Jurkat, Clone E6-1 (cell line): Measurements from ENCODE around the gene ISY1. TPM values are rescaled to one million over a fixed set of nuclear protein-coding genes. Genes with fewer than 3 reads are reported as not detected.
"Not testable (repeated sequence)": the region's sequence is repeated elsewhere in the genome, so short reads cannot be mapped to it uniquely, and the experiment has no call there.

Source experiments
- DNase-seq: peaks from one replicate; pipeline ENCODE4 v3.0.0-alpha.2; 2011; ENCODE audit warnings: low read depth, low spot score
- H3K4me3 ChIP-seq: 2 replicates; pipeline ENCODE4 v1.5.1; 2011; ENCODE audit warnings: mild to moderate bottlenecking, low read length, control low read depth, moderate library complexity
- polyA plus RNA-seq: library from polyadenylated mRNA; unstranded; fragments of >200 nt; gene quantifications from one replicate; pipeline ENCODE4 v1.2.1, GENCODE V29; 2012; ENCODE audit warnings: missing spikeins; ENCODE audit not compliant: insufficient read length, insufficient read depth

Gene ISY1
- 83.5 TPM for polyA plus RNA-seq

GRCh38 chr3:129160891-129161859 is at the start of gene ISY1:
Gene ISY1, minus strand, starts transcription at chr3:129161063. Its CDS starts 88 bp downstream, at chr3:129160975.
- peak; percentile 96 for DNase-seq
- peak within 1 kb of the TSS; percentile 81 for H3K4me3 ChIP-seq

GRCh38 chr3:129207479-129207878 is 46.6 kb upstream of the ISY1 start:
- no peak overlapping the region for H3K4me3 ChIP-seq
- DNase-seq, result no peak

- no peak for DNase-seq
- H3K4me3 ChIP-seq, result no peak overlapping the region
Observed at GRCh38 chr3:129205109-129205832, 44.4 kb upstream of the ISY1 start.

GRCh38 chr3:129204473-129204872 is 43.6 kb upstream of the ISY1 start:
- DNase-seq, result no peak

GRCh38 chr3:129199366-129199765 is 38.5 kb upstream of the ISY1 start:
- no peak for DNase-seq
- no peak overlapping the region for H3K4me3 ChIP-seq

More at GRCh38 chr3:129204473-129204872, 43.6 kb upstream of the ISY1 start:
- no peak overlapping the region for H3K4me3 ChIP-seq

- DNase-seq, result no peak
- no peak overlapping the region for H3K4me3 ChIP-seq
Observed at GRCh38 chr3:129197321-129197720, 36.5 kb upstream of the ISY1 start.

- DNase-seq, result no peak
- H3K4me3 ChIP-seq, result no peak overlapping the region
Observed at GRCh38 chr3:129196601-129197000, 35.7 kb upstream of the ISY1 start.

- no peak for DNase-seq
- no peak overlapping the region for H3K4me3 ChIP-seq
Observed at GRCh38 chr3:129195731-129196256, 34.9 kb upstream of the ISY1 start.

- DNase-seq, H3K4me3 ChIP-seq: not testable (repeated sequence)
Observed at GRCh38 chr3:129189793-129190192, 28.9 kb upstream of the ISY1 start.

GRCh38 chr3:129187857-129188256 is 27.0 kb upstream of the ISY1 start:
- no peak for DNase-seq
- H3K4me3 ChIP-seq, result no peak overlapping the region

- no peak for DNase-seq
- no peak overlapping the region for H3K4me3 ChIP-seq
Observed at GRCh38 chr3:129185783-129186182, 24.9 kb upstream of the ISY1 start.

- DNase-seq, result not testable (repeated sequence)
- H3K4me3 ChIP-seq, result peak overlapping the region; percentile 69
Observed at GRCh38 chr3:129184784-129185542, 24.1 kb upstream of the ISY1 start.

GRCh38 chr3:129184396-129184657 is 23.5 kb upstream of the ISY1 start:
- DNase-seq, result no peak
- peak overlapping the region; percentile 69 for H3K4me3 ChIP-seq

GRCh38 chr3:129183569-129184395 is 22.9 kb upstream of the ISY1 start, which contains the start of gene CNBP:
Gene CNBP, minus strand, starts transcription at chr3:129183896. Its CDS starts 12,139 bp downstream, at chr3:129171757.
- peak; percentile 92 for DNase-seq
- H3K4me3 ChIP-seq, result peak within 1 kb of the TSS; percentile 69

GRCh38 chr3:129182390-129183185 is 21.7 kb upstream of the ISY1 start:
- H3K4me3 ChIP-seq, result peak overlapping the region; percentile 69
- DNase-seq, result no peak

GRCh38 chr3:129181819-129182218 is 21.0 kb upstream of the ISY1 start:
- no peak for DNase-seq
- peak overlapping the region; percentile 69 for H3K4me3 ChIP-seq

GRCh38 chr3:129180461-129180860 is 19.6 kb upstream of the ISY1 start:
- no peak for DNase-seq
- no peak overlapping the region for H3K4me3 ChIP-seq

- no peak overlapping the region for H3K4me3 ChIP-seq
- DNase-seq, result no peak
Observed at GRCh38 chr3:129176051-129176450, 15.2 kb upstream of the ISY1 start.
